Neural cell (in vitro differentiated cells): ENCODE data around the gene FMNL1. TPM values are rescaled to one million over a fixed set of nuclear protein-coding genes. Genes with fewer than 3 reads are reported as not detected.

ENCODE experiments used
- H2AFZ ChIP-seq: fragments of 200-600, 300-800 bp; sonication (generic), shearing (Covaris generic); 2 replicates; pipeline ENCODE4 v1.6.0; 2014; ENCODE audit warnings: low read depth, mild to moderate bottlenecking, antibody characterized with exemption, low read length, moderate library complexity
- H3F3A ChIP-seq: fragments of 200-600 bp; shearing (Covaris generic); 2 replicates; pipeline ENCODE4 v1.6.1; 2016; ENCODE audit warnings: mild to moderate bottlenecking, moderate library complexity, mixed read lengths, antibody characterized with exemption, low read length; ENCODE audit not compliant: insufficient read depth, poor library complexity, severe bottlenecking
- H3K27ac ChIP-seq: fragments of 200-600, 300-800 bp; sonication (generic), shearing (Covaris generic); 2 replicates; pipeline ENCODE4 v1.5.1; 2014; ENCODE audit warnings: mild to moderate bottlenecking, low read length, moderate library complexity
- H3K27me3 ChIP-seq: fragments of 300-800, 200-600 bp; sonication (generic), shearing (Covaris generic); 2 replicates; pipeline ENCODE4 v1.6.0; 2014; ENCODE audit warnings: mild to moderate bottlenecking, low read depth, low read length, moderate library complexity; ENCODE audit not compliant: insufficient read depth
- H3K36me3 ChIP-seq: fragments of 300-800, 200-600 bp; sonication (generic), shearing (Covaris generic); 2 replicates; pipeline ENCODE4 v1.5.1; 2014; ENCODE audit warnings: mild to moderate bottlenecking, antibody characterized with exemption, low read length, moderate library complexity; ENCODE audit not compliant: insufficient read depth
- H3K4me2 ChIP-seq: fragments of 300-800, 200-600 bp; sonication (generic), shearing (Covaris generic); 2 replicates; pipeline ENCODE4 v1.6.0; 2014; ENCODE audit warnings: mild to moderate bottlenecking, low read length
- H3K4me3 ChIP-seq: fragments of 300-800, 200-600 bp; sonication (generic), shearing (Covaris generic); 2 replicates; pipeline ENCODE4 v1.5.1; 2014; ENCODE audit warnings: mild to moderate bottlenecking, low read length, moderate library complexity
- H3K79me2 ChIP-seq: fragments of 200-600 bp; shearing (Covaris generic); replicated peaks from 2 replicates; pipeline ENCODE4 v1.6.0; 2014; ENCODE audit warnings: mild to moderate bottlenecking, low read length, moderate library complexity; ENCODE audit not compliant: insufficient read depth
- H3K9ac ChIP-seq: fragments of 300-800, 200-600 bp; sonication (generic), shearing (Covaris generic); 2 replicates; pipeline ENCODE4 v1.6.1; 2016; ENCODE audit warnings: mild to moderate bottlenecking, low read length, mixed read lengths
- H3K9me2 ChIP-seq: fragments of 200-600 bp; shearing (Covaris generic); 2 replicates; pipeline ENCODE4 v1.6.1; 2016; ENCODE audit warnings: mild to moderate bottlenecking, low read length, mixed read lengths; ENCODE audit not compliant: insufficient read depth
- H3K9me3 ChIP-seq: fragments of 200-600, 300-800 bp; sonication (generic), shearing (Covaris generic); 2 replicates; pipeline ENCODE4 v1.6.1; 2016; ENCODE audit warnings: mild to moderate bottlenecking, mixed run types, low read length, moderate library complexity, mixed read lengths
- H4K20me1 ChIP-seq: fragments of 200-600 bp; shearing (Covaris generic); 2 replicates; pipeline ENCODE4 v1.6.1; 2016; ENCODE audit warnings: mild to moderate bottlenecking, mixed run types; ENCODE audit not compliant: insufficient read depth
- CTCF ChIP-seq: fragments of 450-650 bp; IDR thresholded peaks from 2 replicates; pipeline ENCODE4 v1.5.1; 2014; ENCODE audit warnings: antibody characterized with exemption, mild to moderate bottlenecking, moderate library complexity; ENCODE audit not compliant: poor library complexity, severe bottlenecking
- EP300 ChIP-seq: fragments of 450-650 bp; conservative IDR thresholded peaks from 2 replicates; pipeline ENCODE4 v1.6.1; 2014; ENCODE audit warnings: antibody characterized with exemption, mild to moderate bottlenecking, moderate library complexity; ENCODE audit not compliant: poor library complexity, severe bottlenecking
- EZH2 ChIP-seq: fragments of 200-600, 300-800 bp; shearing (Covaris generic), sonication (generic); IDR thresholded peaks from 2 replicates; pipeline ENCODE4 v1.6.1; 2014; ENCODE audit warnings: antibody characterized with exemption, low read length, borderline replicate concordance, mild to moderate bottlenecking; ENCODE audit not compliant: insufficient read depth, poor library complexity, severe bottlenecking
- MXI1 ChIP-seq: fragments of 450-650 bp; conservative IDR thresholded peaks from 2 replicates; pipeline ENCODE4 v1.6.1; 2014; ENCODE audit warnings: antibody characterized with exemption, mild to moderate bottlenecking; ENCODE audit not compliant: poor library complexity, severe bottlenecking
- POLR2AphosphoS5 ChIP-seq: IDR thresholded peaks from 2 replicates; pipeline ENCODE4 v1.6.1; 2012
- RAD21 ChIP-seq: fragments of 450-650 bp; conservative IDR thresholded peaks from 2 replicates; pipeline ENCODE4 v1.6.1; 2014; ENCODE audit warnings: antibody characterized with exemption, mild to moderate bottlenecking, moderate library complexity
- SMC3 ChIP-seq: fragments of 450-650 bp; conservative IDR thresholded peaks from 2 replicates; pipeline ENCODE4 v1.6.1; 2014; ENCODE audit warnings: antibody characterized with exemption, mild to moderate bottlenecking, moderate library complexity; ENCODE audit not compliant: poor library complexity
- TAF1 ChIP-seq: IDR thresholded peaks from 2 replicates; pipeline ENCODE4 v1.6.1; 2012; ENCODE audit warnings: low read depth
- polyA plus RNA-seq: library from polyadenylated mRNA; depleted of rRNA; stranded (reverse); fragments of >200 nt; gene quantifications from 2 replicates; pipeline ENCODE4 v1.2.3, GENCODE V29; 2014
- TF ChIP-seq, protein P1 (sequence below): IDR thresholded peaks from 2 replicates; pipeline ENCODE4 v1.6.1; 2012; ENCODE audit warnings: borderline replicate concordance

Gene FMNL1
- polyA plus RNA-seq, 1 donor from 2014 or later: 5.6 TPM

DNA sequence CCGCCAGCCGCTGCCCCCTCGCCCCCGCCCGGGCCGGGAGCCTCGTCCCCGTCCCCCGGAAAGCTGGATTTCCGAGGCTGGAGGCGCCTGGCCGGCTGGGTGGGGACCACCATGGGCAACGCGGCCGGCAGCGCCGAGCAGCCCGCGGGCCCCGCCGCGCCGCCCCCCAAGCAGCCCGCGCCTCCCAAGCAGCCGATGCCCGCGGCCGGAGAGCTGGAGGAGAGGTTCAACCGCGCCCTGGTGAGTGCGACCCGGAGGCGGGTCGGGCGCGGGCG lies 266 bp downstream of the FMNL1 start:
- Histone ChIP-seq H4K20me1 (no peaks in the 10 kb centered on the region), H3K27ac (no peak overlapping the region), H3K9ac (peak overlapping the region; percentile 68), H3K4me2 (no peak overlapping the region), H3K9me3 (no peaks in the 10 kb centered on the region), H3K27me3 (peaks cover 42% of the 10 kb centered on the region), H3K36me3 (no peaks in the 10 kb centered on the region), H3K79me2 (no peaks in the 10 kb centered on the region), H3F3A (no peaks in the 10 kb centered on the region), H3K4me3 (peak overlapping the region; percentile 83), H3K9me2 (no peaks in the 10 kb centered on the region), H2AFZ (no peak overlapping the region)
- TF ChIP-seq EZH2 (no peak), RAD21 (no peak), POLR2AphosphoS5 (no peak), EP300 (no peak), TAF1 (no peak), SMC3 (no peak), MXI1 (no peak), CTCF (no peak)
- TF ChIP-seq, protein P1, sequence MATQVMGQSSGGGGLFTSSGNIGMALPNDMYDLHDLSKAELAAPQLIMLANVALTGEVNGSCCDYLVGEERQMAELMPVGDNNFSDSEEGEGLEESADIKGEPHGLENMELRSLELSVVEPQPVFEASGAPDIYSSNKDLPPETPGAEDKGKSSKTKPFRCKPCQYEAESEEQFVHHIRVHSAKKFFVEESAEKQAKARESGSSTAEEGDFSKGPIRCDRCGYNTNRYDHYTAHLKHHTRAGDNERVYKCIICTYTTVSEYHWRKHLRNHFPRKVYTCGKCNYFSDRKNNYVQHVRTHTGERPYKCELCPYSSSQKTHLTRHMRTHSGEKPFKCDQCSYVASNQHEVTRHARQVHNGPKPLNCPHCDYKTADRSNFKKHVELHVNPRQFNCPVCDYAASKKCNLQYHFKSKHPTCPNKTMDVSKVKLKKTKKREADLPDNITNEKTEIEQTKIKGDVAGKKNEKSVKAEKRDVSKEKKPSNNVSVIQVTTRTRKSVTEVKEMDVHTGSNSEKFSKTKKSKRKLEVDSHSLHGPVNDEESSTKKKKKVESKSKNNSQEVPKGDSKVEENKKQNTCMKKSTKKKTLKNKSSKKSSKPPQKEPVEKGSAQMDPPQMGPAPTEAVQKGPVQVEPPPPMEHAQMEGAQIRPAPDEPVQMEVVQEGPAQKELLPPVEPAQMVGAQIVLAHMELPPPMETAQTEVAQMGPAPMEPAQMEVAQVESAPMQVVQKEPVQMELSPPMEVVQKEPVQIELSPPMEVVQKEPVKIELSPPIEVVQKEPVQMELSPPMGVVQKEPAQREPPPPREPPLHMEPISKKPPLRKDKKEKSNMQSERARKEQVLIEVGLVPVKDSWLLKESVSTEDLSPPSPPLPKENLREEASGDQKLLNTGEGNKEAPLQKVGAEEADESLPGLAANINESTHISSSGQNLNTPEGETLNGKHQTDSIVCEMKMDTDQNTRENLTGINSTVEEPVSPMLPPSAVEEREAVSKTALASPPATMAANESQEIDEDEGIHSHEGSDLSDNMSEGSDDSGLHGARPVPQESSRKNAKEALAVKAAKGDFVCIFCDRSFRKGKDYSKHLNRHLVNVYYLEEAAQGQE: no peak

- Histone ChIP-seq H3K9me3 (no peaks in the 10 kb centered on the region), H3K4me2 (no peak overlapping the region), H3K36me3 (no peaks in the 10 kb centered on the region), H3F3A (no peaks in the 10 kb centered on the region), H4K20me1 (no peaks in the 10 kb centered on the region), H3K27ac (no peak overlapping the region), H3K9me2 (no peaks in the 10 kb centered on the region), H3K9ac (no peak overlapping the region), H2AFZ (no peak overlapping the region), H3K79me2 (no peaks in the 10 kb centered on the region), H3K27me3 (peaks cover 42% of the 10 kb centered on the region), H3K4me3 (peak overlapping the region; percentile 51)
- TF ChIP-seq EZH2: no peak
- no peak for TF ChIP-seq TAF1
- TF ChIP-seq, protein P1: no peak
- no peak for TF ChIP-seq RAD21
- TF ChIP-seq SMC3: no peak
- no peak for TF ChIP-seq MXI1
- no peak for TF ChIP-seq POLR2AphosphoS5
- no peak for TF ChIP-seq EP300
- TF ChIP-seq CTCF: no peak
Measured at GRCh38 chr17:45222289-45222995, 757 bp downstream of the FMNL1 start.
